Mammary epithelial cell (primary cell): ENCODE data around the gene DZANK1.

Experiments
- EZH2 ChIP-seq: IDR thresholded peaks from 2 replicates; pipeline ENCODE4 v1.6.1; 2012; ENCODE audit warnings: low read length, inconsistent platforms, borderline replicate concordance
- TF ChIP-seq, protein P1 (sequence below), 2 donors: IDR thresholded peaks in 1 of 2; conservative IDR thresholded peaks in 1 of 2; 2 replicates each; pipeline ENCODE4 v1.5.1; 2011 to 2012; ENCODE audit warnings: inconsistent platforms in 2 of 2, low read length in 2 of 2, mild to moderate bottlenecking in 2 of 2, control low read depth in 1 of 2, low read depth in 1 of 2; ENCODE audit not compliant: insufficient read depth in 1 of 2; ENCODE audit errors: extremely low read depth in 1 of 2

DNA sequence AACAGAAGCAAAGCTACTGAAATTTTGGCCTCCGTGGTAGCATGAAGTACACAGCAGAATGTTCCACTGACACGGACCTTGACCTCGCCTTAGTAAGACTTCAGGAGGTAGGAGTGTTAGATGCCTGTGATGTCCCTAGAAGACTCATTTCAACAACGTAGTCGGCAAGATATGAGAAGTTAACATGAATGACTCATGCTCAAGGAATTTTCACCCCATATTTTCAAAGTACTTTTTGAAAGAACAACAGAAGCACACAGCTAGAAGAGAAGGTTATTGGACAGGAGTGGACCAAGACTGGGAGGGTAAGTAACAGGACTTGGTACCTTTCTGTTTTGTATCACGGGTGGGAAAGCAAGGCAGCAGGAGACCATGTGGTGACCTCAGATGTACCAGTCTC is 78.0 kb downstream of the DZANK1 start:
- TF ChIP-seq, protein P1, sequence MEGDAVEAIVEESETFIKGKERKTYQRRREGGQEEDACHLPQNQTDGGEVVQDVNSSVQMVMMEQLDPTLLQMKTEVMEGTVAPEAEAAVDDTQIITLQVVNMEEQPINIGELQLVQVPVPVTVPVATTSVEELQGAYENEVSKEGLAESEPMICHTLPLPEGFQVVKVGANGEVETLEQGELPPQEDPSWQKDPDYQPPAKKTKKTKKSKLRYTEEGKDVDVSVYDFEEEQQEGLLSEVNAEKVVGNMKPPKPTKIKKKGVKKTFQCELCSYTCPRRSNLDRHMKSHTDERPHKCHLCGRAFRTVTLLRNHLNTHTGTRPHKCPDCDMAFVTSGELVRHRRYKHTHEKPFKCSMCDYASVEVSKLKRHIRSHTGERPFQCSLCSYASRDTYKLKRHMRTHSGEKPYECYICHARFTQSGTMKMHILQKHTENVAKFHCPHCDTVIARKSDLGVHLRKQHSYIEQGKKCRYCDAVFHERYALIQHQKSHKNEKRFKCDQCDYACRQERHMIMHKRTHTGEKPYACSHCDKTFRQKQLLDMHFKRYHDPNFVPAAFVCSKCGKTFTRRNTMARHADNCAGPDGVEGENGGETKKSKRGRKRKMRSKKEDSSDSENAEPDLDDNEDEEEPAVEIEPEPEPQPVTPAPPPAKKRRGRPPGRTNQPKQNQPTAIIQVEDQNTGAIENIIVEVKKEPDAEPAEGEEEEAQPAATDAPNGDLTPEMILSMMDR (conservative IDR thresholded peaks at IDR 0.05 in 1 of 2, IDR thresholded peaks at IDR 0.05 in 1 of 2; ENCODE audit: extremely low read depth in 1 of 2, insufficient read depth in 1 of 2, low read depth in 1 of 2, low read length in 2 of 2) = no peak
- TF ChIP-seq EZH2 = no peak
